ENCODE results near the gene SLC9B2.
A peak's percentile ranks its signal among the peaks of the same experiment; 100 is the strongest.

GRCh38 chr4:103032574-103032973 lies 44.0 kb downstream of the SLC9B2 start:
- TF ChIP-seq CTCF (IDR thresholded peaks at IDR 0.05), result peak in 3 of 6 experiments; percentile 12 to 42 (median 31)
- TF ChIP-seq EP300 (IDR thresholded peaks at IDR 0.05), result no peak
- TF ChIP-seq POLR2AphosphoS5 (IDR thresholded peaks at IDR 0.05), result no peak

All from upper lobe of left lung (tissue), 4 donors.